Measurements from ENCODE around the gene ZNF688.
"Not testable (repeated sequence)": the region's sequence is repeated elsewhere in the genome, so short reads cannot be mapped to it uniquely, and the experiment has no call there.

The ZNF688 gene

DNA sequence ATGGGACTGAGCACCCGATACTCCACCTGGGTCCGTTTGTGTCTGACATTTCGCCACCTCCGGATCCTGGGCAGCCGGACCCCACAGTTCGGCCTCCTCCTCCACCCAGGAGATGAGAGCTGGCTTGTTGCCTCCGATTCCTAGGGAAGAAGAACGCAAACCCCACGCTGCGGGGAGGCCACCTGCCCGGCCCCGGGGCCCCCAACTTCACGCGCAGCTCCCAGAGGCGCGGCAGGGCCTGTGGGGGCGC, 13.9 kb downstream of the ZNF688 start:
- no peak for DNase-seq (ENCODE audit: low spot score)

DNA sequence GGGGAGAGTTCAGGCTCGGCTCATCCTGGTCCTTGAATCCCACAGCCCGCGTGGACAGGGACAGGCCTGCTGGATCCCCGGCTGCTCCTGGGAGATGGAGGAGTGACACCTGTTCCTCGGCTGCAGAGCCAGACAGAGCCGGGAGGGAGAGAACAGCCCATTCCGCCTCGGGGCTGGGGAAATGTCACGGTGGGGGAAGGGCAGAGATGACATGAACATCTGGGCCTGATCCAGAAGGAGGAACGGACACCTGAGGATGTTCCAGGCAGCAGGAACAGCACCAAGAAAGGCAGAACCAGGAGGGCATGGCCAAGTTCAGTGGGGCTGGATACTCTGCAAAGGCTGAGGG, 15.4 kb downstream of the ZNF688 start:
- no peak for DNase-seq (ENCODE audit: low spot score)

DNA sequence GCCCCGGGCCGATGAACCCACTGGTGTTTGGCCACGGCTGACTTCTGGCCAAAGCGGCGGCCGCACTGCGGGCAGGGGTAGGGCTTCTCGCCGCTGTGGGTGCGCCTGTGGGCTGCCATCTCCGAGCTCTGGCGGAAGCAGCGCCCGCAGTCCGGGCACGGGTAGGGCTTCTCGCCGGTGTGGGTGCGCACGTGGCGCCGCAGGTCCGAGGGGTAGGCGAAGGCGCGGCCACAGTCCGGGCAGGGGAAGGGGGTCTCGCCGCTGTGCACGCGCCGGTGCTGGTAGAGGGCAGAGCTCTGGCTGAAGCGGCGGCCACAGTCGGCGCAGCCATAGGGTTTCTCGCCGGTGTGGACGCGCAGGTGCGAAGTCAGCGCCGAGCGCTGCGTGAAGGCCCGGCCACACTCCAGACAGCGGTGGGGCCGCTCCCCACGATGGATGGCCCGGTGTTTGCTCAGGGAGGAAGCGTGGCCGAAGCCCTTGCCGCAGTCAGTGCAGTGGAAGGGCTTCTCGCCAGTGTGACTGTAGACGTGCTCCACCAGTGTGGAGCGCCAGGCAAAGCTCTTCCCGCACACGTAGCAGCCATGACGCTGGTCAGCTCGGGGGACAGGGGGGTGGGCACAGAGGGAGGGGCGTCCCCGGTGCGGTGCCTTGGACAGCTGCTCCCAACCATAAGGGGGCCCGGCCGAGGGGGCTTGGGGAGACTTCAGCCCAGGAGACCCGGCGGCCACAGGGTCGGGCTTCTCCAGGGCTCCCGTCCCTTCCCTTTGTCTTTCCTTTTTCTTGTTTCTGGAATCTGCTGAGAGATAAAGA, 16.0 kb downstream of the ZNF688 start:
- no peak for DNase-seq (ENCODE audit: low spot score)

DNA sequence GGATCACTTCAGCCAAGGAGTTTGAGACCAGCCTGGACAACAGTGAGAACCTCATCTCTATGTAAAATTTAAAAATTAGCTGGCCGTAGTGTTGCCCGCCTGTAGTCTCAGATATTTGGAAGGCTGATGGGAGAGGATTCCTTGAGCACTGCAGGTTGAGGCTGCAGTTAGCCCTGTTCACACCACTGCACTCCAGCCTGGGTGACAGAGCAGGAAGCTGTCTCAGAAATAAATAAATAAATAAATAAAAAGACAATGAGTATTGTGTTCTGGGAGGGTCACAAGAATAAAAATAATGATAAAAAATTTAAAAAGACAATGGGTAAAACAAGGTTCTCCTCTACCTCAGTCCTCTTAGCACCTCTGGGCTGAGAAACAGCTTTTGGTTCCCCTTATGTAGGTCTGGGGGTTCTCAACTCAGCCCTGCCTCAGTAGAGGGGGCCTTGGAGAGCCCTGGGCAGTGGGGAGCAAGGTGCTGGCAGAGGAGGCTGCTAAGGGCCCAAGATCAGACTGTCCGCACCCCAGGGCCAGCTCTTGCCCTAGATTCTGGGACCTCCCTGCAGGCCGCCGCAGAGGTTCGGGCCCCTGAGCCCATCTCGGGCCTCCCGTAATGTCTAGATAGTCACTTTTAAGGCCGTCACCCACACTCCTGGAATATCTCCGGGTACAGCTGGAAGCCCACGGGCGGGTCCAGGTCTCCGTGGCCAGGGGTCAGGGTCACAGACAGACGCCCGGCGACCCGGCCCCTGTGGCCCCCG, 16.8 kb downstream of the ZNF688 start:
- DNase-seq (ENCODE audit: low spot score), result no peak

DNA sequence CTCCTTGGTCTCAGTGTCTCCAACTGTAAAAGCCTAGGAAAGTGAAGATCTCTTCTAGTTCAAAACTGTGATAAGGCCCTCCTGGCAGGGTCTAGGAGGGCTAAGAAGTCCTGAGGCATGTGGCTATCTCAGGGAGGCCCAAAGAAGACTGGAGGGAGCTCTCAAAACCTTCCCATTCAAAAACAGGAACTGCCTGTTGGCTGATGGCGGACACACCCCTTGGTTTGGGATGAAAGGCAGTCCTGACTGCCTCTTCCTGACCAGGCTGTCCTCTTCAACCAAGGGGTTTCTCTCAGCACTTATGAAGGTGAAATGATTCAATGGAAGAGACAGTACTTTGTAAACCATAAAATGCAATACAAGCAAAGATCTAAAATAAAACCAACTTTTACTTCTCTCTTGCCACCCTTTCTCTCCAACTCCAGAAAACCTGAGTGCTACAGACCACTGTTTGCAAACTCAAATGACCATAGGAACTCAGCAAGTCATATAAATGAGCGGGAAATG, 18.1 kb downstream of the ZNF688 start:
- no peak for DNase-seq (ENCODE audit: low spot score)

DNA sequence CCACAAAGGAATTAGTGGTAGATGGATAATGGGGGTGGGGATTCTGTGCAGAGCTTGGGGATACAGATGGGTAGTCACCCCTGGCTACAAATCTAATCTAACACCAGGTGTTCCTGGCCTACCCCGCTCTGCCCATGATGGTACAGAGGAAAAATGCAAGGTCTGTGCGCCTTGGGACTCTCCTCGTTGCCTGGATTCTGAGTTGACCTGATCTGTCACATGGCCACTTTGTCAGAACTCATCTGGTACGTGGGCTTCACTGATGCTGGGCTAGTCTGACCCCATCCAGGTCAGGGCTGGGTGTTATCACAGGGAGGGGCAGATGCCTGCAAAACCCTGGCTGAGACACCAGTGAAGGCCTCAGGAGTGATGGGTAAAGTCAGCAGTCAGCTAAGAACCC, 18.6 kb downstream of the ZNF688 start:
- no peak for DNase-seq (ENCODE audit: low spot score)

DNA sequence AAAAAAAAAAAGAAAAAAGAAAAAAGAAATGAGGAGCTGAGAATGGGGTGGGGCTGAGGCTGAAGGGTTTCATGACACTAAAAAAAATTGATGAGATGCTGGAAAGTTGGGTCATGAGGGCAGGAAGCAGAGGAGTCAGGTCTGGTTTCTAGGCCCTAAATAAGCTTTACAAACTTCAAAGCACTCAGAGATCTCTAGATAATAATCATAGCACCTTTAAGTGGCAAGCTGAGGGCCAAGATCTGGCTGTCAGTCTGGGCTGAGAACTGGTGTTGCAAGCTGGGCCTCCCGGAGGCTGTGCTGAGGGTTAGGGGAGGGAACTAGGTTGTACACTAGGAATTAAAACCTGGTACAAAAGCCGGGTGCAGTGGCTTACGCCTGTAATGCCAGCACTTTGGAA, 19.7 kb downstream of the ZNF688 start:
- DNase-seq (ENCODE audit: low spot score), result no peak

DNA sequence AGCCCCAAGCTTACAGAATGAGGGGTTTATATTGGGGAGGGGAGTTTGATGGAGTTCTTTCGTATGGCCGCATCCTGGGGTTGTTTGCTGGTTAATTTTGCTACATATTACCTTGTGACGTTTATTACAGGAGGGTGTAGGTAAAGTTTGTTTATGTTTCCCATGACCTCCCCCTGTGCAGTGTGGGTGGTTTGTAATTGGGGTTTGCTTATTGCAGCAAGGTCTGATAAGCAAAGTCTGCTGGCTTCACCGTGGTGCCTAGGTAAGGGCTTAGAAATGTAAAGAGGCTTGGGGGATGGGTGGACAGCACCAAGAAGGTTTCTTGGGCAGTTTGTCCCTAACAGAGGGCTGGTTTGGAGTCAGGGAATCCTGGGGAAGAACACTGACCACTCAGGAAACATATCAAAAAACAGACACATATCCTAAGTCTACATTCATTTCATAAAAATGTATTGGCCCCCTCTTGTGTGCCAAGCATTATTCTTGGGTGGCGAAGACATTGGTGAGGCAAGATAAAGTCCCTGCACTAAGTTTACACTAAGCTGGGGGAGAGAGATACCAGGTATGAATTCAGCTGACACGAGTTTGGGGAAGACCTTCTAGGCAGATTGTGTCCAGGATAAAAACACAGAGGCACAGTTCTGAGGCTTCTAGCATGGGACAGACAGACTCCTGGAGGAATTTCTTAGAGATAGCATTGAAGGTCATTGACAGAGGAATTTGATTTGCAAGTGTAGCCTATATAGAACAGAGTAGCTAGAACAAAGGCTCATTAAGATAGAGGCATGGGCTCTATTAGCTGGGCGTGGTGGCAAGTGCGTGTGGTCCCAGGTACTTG, 22.9 kb downstream of the ZNF688 start:
- DNase-seq (ENCODE audit: low spot score), result no peak

DNA sequence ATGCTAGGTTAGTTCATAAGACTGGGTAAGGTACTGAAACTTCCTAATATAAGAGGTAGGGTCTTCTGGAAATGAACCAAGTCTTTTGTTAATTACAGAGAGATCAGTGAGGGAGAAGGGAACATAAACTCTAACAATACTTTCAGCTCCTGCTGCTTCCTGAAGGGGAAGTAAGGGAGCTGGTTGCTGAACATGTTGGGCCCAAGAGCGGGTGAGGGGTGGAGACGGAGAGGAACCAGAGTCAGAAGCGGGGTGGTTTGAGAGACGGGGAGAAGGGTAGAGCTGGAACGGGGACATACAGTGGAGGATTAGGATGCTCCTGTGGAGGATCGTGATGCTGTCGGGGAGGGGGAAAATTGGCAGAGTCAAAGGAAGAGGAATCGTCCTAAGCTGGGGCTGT, 25.4 kb downstream of the ZNF688 start:
- no peak for DNase-seq (ENCODE audit: low spot score)

DNA sequence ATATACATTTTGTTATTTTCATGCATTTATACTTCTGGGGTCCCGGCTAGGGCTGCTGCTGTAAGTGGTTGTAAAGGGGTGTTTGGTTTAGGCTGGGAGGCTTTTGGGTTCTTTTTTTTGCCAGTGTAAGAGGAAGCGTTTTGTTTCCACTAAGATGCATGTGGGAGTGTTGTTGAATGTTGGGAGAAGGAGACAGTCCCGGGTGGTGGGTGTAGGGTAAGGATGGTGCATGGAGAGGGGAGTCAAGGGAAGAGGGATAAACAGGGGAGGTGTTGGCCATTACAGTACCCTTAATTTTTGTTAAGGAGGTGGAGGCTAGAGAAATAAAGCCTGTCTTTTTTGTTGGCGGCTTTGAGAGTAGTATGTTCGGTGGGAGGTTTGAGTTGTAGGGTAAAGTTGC, 28.4 kb downstream of the ZNF688 start:
- no peak for DNase-seq (ENCODE audit: low spot score)

DNA sequence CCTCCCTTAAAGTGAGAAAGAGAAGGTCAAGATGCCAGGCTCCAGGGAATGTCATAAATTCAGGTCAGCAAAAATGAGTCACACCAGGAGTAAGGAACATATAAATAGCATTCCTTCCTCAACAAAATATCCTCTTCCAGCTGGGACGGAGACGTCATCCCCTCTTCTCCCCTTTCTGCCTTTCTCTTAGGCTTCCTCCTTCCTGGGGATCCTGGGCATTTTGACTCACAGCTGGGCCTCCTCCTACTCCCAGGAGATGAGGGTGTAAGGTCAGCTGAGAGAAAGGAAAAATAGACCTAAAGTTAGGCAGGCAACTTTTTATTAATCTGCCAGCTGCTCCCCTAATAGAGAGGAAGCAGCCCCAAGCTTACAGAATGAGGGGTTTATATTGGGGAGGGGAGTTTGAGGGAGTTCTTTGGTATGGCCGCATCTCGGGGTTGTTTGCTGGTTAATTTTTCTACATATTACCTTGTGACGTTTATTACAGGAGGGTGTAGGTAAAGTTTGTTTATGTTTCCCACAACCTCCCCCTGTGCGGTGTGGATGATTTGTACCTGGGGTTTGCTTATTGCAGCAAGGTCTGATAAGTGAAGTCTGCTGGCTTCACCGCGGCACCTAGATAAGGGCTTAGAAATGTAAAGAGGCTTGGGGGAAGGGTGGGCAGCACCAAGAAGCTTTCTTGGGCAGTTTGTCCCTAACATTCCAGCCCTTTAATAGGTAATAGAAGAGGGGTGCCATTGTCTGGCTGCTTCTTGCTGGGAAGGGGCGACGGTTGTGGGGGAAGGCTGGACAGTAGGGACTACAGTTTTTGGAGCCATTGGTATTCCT, 29.8 kb downstream of the ZNF688 start:
- no peak for DNase-seq (ENCODE audit: low spot score)

DNA sequence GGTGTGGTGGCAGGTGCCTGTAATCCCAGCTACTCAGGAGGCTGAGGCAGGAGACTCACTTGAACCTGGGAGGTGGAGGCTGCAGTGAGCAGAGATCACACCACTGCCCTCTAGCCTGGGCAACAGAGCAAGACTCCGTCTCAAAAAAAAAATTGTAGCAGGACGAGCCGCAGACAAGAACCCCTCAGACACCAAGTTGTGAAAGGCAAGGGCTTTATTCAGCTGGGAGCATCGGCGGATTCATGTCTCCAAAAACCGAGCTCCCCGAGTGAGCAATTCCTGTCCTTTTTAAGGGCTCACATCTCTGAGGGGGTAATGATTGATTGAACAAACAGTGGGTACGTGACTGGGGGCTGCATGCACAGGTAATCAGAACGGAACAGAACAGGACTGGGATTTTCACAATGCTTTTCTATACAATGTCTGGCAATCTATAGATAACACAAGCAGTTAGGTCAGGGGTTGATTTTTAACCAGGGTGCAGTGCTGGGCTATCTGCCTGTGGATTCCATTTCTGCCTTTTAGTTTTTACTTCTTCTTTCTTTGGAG, 30.5 kb downstream of the ZNF688 start:
- not testable (repeated sequence) for DNase-seq (ENCODE audit: low spot score)

DNA sequence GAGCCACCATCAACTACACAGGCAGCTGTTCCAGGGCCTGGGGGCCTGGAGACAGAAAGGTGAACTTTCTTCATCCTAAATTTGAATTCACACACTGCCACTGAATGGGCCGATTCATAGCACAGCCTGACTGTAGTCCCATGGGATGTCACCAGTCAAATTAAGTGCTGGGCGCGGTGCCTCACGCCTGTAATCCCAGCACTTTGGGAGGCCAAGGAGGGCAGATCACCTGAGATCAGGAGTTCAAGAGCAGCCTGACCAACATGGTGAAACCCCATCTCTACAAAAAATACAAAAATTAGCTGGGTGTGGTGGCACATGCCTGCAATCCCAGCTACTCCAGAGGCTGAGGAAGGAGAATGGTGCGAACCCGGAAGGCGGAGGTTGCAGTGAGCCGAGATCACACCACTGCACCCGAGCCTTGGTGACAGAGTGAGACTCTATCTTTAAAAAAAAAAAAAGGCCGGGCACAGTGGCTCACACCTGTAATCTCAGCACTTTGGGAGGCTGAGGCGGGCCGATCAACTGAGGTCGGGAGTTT, 31.5 kb downstream of the ZNF688 start:
- not testable (repeated sequence) for DNase-seq (ENCODE audit: low spot score)

DNA sequence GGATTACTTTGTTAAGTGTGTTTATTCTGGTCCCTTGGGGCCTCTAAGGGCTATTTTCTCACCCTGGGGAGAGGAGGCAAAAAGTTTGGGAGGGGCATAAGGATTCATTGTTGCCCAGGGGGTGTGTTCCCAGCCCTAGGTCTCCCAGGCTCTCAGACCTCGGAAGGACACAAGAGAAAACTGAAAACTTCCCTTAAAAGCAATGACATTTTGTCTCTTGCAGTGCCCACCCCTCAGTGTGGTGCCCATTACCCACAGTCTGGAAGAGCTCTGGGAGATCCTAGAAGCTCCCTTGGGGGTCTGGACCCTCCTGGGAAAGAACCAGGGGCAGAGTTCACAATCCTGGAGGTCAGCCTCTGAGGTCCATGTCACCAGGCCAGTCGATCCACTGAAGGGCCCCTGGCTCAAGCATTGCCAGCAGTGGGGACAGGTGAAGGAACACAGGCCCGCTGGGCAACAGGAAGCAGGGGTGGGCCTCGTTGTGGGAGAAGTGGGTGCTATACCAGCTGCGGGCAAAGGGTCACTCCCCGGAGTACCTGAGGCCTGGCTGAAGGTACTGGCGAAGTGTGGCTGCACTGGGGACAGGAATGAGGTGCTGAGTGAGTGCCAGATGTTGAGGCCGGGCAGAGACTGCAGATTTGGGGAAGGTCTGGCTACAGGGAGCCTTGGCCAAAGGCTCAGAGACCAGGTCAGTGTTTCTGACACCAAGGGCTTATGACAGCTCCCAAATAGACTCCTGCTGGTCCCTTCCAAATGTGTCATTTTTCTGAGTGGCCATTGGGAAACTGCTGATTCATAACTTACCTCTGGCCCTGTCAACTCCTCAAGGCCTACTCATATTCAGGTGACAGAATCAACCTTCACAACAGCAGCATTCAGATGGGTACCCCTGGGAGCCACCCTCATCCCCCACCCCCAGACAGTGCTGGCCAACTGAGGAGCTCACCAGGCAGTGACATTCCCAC, 32.2 kb downstream of the ZNF688 start:
- DNase-seq (ENCODE audit: low spot score), result no peak

DNA sequence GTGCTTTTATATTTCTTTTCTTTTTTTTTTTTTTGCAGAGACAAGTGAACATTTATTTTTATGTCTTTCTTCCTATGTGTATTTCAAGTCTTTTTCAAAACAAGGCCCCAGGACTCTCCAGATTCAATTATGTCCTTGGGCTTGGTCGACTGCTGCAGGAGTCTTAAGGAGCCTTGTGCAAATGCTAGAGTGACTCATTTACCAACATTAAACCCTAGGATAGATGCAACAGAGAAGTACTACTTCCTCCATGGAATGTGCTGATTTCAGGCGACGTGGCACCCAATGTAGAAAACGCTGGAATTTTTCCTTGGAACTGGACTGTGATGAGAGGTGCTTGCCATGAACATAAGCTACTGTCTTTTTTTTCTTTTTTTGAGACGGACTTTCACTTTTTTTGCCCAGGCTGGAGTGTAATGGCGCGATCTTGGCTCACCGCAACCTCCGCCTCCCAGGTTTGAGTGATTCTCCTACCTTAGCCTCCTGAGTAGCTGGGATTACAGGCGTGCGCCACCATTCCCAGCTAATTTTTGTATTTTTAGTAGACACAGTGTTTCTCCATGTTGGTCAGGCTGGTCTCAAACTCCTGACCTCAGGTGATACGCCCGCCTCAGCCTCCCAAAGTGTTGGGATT, 35.0 kb downstream of the ZNF688 start:
- DNase-seq (ENCODE audit: low spot score), result not testable (repeated sequence)

DNA sequence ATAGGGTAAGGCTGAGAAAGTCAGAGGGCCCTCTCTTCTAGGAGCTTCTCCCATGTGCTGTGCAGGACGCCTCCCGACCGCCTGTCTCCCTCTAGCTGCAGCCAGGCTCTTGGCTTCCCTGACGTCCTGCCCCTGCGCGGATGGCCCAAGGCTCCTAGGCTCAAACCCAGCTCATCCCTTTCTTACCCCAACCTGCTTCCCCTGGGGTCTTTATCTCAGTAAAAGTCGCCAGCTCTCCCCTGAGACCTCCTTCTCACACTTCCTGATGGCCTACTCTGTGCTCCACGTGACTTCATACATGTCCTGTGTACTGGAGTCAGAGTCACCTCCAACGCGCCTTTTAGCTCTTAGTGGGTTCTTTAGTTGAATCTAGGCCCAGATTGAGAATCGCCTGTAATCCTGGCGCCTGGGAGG, 35.7 kb downstream of the ZNF688 start:
- DNase-seq (ENCODE audit: low spot score), result peak; percentile 78

DNA sequence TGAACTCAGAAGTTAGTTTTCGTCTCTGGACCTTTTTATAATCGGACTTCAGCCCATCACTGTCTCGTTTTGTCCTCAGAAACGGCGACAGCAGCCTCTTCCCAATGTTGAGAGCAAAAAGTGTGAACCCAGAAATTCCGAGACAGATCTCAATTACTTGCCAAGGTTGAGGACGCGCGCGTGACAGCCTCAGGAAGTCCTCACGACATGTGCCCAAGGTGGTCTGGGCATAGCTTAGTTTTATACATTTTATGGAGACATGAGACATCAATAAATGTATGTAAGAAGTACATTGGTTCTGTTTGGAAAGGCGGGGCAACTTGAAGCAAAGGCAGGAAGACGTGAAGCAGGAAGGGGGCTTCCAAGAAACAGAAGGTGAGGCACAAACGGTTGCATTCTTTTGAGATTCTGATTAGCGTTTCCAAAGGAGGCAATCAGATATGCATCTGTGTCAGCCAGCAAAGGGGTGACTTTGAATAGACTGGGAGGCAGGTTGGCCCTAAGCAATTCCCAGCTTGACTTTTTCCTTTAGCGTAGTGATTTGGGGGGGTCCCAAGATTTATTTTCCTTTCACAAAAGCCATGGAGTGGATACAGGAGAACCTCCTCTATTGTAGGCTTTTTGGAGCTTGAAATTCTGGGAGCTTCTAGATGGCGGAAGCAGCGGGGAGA, 36.3 kb downstream of the ZNF688 start:
- no peak for DNase-seq (ENCODE audit: low spot score)

DNA sequence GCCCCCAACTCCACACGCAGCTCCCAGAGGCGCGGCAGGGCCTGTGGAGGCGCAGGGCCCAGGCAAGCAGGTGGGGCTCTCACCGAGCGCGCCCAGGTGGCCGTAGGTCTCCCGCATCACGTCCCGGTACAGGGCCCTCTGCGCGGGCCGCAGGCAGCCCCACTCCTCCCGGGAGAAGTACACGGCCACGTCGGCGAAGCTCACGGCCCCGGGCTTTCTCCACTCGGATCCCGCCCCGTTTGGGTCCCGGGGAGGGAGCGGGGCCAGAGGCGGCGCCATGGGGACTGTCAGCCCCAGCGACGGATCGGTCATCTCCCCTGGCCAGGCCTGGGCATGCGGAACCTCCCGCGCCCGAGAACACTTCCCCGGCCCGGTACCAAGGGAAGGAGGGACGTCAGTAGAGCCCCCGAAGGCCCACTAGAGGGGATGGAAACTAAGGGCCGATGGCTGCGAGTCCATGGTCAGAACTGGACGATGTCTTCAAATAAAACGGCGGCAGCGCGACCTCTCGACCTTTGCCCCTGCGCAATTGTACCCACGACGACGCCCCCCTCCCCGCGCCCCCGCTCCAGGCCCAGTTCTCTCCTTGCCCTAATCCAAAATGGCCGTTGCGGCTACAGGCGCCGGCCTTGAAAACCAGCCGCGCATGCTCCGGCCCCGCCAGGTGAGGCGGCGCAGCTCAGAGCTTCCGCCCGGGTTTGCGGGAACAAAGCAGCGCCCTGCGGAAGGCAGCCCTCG, 37.0 kb downstream of the ZNF688 start, which contains the start of gene ZNF747:
Gene ZNF747, minus strand, starts transcription at position 491 of the 738 bp plus-strand sequence. Its CDS starts 179 bp downstream, at position 312.
- peak; percentile 92 for DNase-seq (ENCODE audit: low spot score)
